Parathyroid adenoma (tissue), 2 donors: Measurements from ENCODE around the gene ZNF816.

Experiments used
- H2AFZ ChIP-seq: fragments of 300-600 bp; sonication (generic); one replicate; pipeline ENCODE4 v1.7.0; 2017; ENCODE audit warnings: antibody characterized with exemption, mild to moderate bottlenecking
- H3K27ac ChIP-seq: fragments of 300-600 bp; sonication (generic); one replicate; pipeline ENCODE4 v1.7.0; 2017
- H3K27me3 ChIP-seq: fragments of 300-600 bp; sonication (generic); one replicate; pipeline ENCODE4 v1.7.0; 2017; ENCODE audit warnings: low read length; ENCODE audit not compliant: control insufficient read depth, insufficient read depth
- H3K36me3 ChIP-seq: fragments of 300-600 bp; sonication (generic); one replicate; pipeline ENCODE4 v1.7.0; 2017; ENCODE audit warnings: low read length; ENCODE audit not compliant: control insufficient read depth, insufficient read depth
- H3K4me1 ChIP-seq: fragments of 300-600 bp; sonication (generic); one replicate; pipeline ENCODE4 v1.7.0; 2017; ENCODE audit warnings: control low read depth
- H3K4me2 ChIP-seq: fragments of 300-600 bp; sonication (generic); one replicate; pipeline ENCODE4 v1.7.0; 2017; ENCODE audit warnings: low read length
- H3K4me3 ChIP-seq: fragments of 300-600 bp; sonication (generic); one replicate; pipeline ENCODE4 v1.7.0; 2017; ENCODE audit warnings: low read depth, low read length
- H3K79me2 ChIP-seq: fragments of 300-600 bp; sonication (generic); one replicate; pipeline ENCODE4 v1.7.0; 2017; ENCODE audit warnings: control low read depth
- H3K9ac ChIP-seq: fragments of 300-600 bp; sonication (generic); one replicate; pipeline ENCODE4 v1.7.0; 2017; ENCODE audit warnings: mild to moderate bottlenecking
- H3K9me3 ChIP-seq: fragments of 300-600 bp; sonication (generic); one replicate; pipeline ENCODE4 v1.7.0; 2017; ENCODE audit warnings: low read length; ENCODE audit not compliant: control insufficient read depth
- CTCF ChIP-seq: fragments of 300-600 bp; sonication (generic); IDR thresholded peaks from one replicate; pipeline ENCODE4 v1.7.0; 2017; ENCODE audit warnings: antibody characterized with exemption, mild to moderate bottlenecking
- donor health status: primary hyperparathyroidism.

Gene ZNF816

DNA sequence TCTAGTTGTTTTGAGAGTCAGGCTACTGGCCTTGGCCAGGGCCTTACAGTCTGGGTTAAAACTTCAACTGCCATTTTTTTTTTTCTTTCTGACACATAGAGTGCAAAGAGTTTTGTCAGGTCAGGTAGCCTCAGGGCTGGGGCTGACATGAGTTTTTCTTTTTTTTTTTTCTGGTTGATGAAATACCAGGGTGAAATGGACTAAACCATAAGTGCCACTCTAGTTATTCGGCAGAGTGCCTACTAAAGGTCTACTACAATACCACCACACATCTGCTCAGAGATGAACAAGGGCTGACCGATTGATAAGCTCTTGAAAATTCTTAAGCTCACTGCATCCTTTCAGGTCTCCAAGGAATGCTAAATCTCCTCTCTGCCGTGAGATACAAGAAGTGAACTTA lies 60.8 kb downstream of the ZNF816 start:
- TF ChIP-seq CTCF, result no peak
- no peaks in the 10 kb centered on the region for H3K36me3 ChIP-seq
- no peaks in the 10 kb centered on the region for H3K27me3 ChIP-seq
- H2AFZ ChIP-seq, result no peak overlapping the region
- H3K9me3 ChIP-seq, result no peaks in the 10 kb centered on the region
- H3K4me1 ChIP-seq, result no peaks in the 10 kb centered on the region
- H3K9ac ChIP-seq, result no peak overlapping the region
- no peaks in the 10 kb centered on the region for H3K79me2 ChIP-seq
- H3K4me2 ChIP-seq, result no peak overlapping the region
- H3K27ac ChIP-seq, result no peak overlapping the region
- H3K4me3 ChIP-seq, result no peak overlapping the region
